Measurements from ENCODE around the gene MAPKBP1.

GRCh38 chr15:41735046-41735445, 39.2 kb upstream of the MAPKBP1 start:
- TF ChIP-seq ELK1 (IDR thresholded peaks at IDR 0.05; ENCODE audit: borderline replicate concordance, low read depth, low read length) (no peak), CTCF (conservative IDR thresholded peaks at IDR 0.05; ENCODE audit: low read depth, low read length) (no peak)
